Central memory CD8-positive, alpha-beta T cell (primary cell): Measurements from ENCODE around the gene PCDHGA11.
"Not testable (repeated sequence)": the region's sequence is repeated elsewhere in the genome, so short reads cannot be mapped to it uniquely, and the experiment has no call there.

Experiments
- ATAC-seq: fragments of 150-1000 bp; cut with Tn5 transposase; replicated peaks from 2 replicates; pipeline ENCODE4 v1.10.0; 2022; ENCODE audit warnings: mild to moderate bottlenecking, moderate FRiP score, moderate number of reproducible peaks; ENCODE audit not compliant: poor library complexity, severe bottlenecking; ENCODE audit errors: extremely low read depth
- DNase-seq, 2 donors: peaks; one replicate each; pipeline ENCODE4 v3.0.0; 2021; ENCODE audit warnings: low spot score in 2 of 2
- H3K27ac Mint-ChIP-seq: one replicate; pipeline ENCODE4 v1.8.0; 2022; ENCODE audit warnings: low read depth, mild to moderate bottlenecking, moderate library complexity, mixed read lengths
- H3K27me3 Mint-ChIP-seq: one replicate; pipeline ENCODE4 v1.8.0; 2022; ENCODE audit warnings: mixed read lengths
- H3K36me3 Mint-ChIP-seq: one replicate; pipeline ENCODE4 v1.8.0; 2022; ENCODE audit warnings: mild to moderate bottlenecking, moderate library complexity, mixed read lengths; ENCODE audit not compliant: insufficient read depth
- H3K4me1 Mint-ChIP-seq: one replicate; pipeline ENCODE4 v1.8.0; 2022; ENCODE audit warnings: mixed read lengths
- H3K4me3 Mint-ChIP-seq: one replicate; pipeline ENCODE4 v1.8.0; 2022; ENCODE audit warnings: mild to moderate bottlenecking, moderate library complexity, mixed read lengths
- H3K9me3 Mint-ChIP-seq: one replicate; pipeline ENCODE4 v1.8.0; 2022; ENCODE audit warnings: mixed read lengths

The PCDHGA11 gene

DNA sequence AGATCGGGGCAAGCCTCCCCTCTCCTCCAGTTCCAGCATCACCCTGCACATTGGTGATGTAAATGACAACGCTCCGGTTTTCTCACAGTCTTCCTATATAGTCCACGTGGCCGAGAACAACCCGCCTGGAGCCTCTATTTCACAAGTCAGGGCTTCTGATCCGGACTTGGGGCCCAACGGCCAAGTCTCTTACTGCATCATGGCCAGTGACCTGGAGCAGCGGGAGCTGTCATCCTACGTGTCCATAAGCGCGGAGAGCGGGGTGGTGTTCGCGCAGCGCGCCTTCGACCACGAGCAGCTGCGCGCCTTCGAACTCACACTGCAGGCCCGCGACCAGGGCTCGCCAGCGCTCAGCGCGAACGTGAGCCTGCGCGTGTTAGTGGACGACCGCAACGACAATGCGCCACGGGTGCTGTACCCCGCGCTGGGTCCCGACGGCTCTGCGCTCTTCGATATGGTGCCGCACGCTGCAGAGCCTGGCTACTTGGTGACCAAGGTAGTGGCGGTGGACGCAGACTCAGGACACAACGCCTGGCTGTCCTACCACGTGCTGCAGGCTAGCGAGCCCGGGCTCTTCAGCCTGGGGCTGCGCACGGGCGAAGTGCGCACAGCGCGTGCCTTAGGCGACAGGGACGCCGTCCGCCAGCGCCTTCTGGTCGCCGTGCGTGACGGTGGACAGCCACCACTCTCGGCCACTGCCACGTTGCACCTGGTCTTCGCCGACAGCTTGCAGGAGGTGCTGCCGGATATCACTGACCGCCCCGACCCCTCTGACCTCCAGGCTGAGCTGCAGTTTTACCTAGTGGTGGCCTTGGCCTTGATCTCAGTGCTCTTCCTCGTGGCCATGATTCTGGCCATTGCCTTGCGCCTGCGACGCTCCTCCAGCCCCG, 31.5 kb upstream of the PCDHGA11 start:
- Mint-ChIP-seq H3K4me1 (no peaks in the 10 kb centered on the region), H3K4me3 (no peak overlapping the region), H3K36me3 (peaks cover 2% of the 10 kb centered on the region), H3K27me3 (peaks cover 66% of the 10 kb centered on the region), H3K27ac (no peak overlapping the region), H3K9me3 (peaks cover 25% of the 10 kb centered on the region)
- ATAC-seq: no peak
- no peak for DNase-seq

DNA sequence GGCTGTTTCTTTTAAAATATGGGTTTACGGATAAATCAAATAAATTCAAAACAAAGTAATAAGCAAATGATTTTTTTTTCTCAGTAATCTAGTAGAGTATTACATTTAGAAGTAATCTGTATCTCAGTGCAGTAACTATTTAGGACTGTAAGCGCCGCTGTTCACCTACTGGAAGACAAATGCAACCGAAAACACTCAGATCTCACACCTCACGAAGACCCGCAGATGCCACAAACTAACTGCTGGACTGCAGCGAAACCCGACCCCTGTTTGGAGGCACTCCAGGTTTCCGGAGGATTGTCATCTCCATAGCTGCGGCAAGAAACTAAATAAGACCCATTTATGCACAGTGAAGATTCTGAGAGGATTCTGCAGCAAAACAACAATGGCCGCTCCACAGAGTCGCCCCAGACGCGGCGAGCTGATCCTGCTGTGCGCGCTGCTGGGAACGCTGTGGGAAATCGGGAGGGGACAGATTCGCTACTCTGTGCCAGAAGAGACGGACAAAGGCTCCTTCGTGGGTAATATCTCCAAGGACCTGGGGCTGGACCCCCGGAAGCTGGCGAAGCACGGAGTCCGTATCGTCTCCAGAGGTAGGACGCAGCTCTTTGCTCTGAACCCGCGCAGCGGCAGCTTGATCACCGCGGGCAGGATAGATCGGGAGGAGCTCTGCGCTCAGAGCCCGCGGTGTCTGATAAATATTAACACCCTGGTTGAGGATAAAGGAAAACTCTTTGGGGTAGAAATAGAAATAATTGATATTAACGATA, 28.2 kb upstream of the PCDHGA11 start, which contains the start of gene PCDHGA8:
TSS of gene PCDHGA8 (plus strand) at position 205 of the 770 bp plus-strand sequence. CDS start at position 386, 181 bp downstream.
- no peak within 1 kb of the TSS for H3K4me3 Mint-ChIP-seq
- no peak for DNase-seq
- H3K9me3 Mint-ChIP-seq: peaks cover 15% of the 10 kb centered on the region
- no peak for ATAC-seq
- H3K27ac Mint-ChIP-seq: no peak within 1 kb of the TSS
- H3K4me1 Mint-ChIP-seq: no peaks in the 10 kb centered on the region
- H3K27me3 Mint-ChIP-seq: peaks cover 69% of the 10 kb centered on the region
- peaks cover 2% of the 10 kb centered on the region for H3K36me3 Mint-ChIP-seq

DNA sequence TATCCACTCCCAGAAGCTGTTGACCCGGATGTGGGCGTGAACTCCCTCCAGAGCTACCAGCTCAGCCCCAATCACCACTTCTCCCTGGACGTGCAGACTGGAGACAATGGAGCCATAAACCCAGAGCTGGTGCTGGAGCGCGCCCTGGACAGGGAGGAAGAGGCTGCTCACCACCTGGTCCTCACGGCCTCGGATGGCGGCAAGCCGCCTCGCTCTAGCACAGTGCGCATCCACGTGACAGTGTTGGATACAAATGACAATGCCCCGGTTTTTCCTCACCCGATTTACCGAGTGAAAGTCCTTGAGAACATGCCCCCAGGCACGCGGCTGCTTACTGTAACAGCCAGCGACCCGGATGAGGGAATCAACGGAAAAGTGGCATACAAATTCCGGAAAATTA, 27.6 kb upstream of the PCDHGA11 start:
- no peak overlapping the region for H3K4me3 Mint-ChIP-seq
- H3K9me3 Mint-ChIP-seq: peaks cover 15% of the 10 kb centered on the region
- H3K27ac Mint-ChIP-seq: no peak overlapping the region
- H3K27me3 Mint-ChIP-seq: peaks cover 67% of the 10 kb centered on the region
- H3K36me3 Mint-ChIP-seq: peaks cover 2% of the 10 kb centered on the region
- ATAC-seq (no peak), DNase-seq (no peak)
- H3K4me1 Mint-ChIP-seq: no peaks in the 10 kb centered on the region

DNA sequence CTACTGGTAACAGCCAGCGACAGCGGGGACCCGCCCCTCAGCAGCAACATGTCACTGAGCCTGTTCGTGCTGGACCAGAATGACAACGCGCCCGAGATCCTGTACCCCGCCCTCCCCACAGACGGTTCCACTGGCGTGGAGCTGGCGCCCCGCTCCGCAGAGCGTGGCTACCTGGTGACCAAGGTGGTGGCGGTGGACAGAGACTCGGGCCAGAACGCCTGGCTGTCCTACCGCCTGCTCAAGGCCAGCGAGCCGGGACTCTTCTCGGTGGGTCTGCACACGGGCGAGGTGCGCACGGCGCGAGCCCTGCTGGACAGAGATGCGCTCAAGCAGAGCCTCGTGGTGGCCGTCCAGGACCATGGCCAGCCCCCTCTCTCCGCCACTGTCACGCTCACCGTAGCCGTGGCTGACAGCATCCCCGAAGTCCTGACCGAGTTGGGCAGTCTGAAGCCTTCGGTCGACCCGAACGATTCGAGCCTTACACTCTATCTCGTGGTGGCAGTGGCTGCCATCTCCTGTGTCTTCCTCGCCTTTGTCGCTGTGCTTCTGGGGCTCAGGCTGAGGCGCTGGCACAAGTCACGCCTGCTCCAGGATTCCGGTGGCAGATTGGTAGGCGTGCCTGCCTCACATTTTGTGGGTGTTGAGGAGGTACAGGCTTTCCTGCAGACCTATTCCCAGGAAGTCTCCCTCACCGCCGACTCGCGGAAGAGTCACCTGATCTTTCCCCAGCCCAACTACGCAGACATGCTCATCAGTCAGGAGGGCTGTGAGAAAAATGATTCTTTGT, 26.3 kb upstream of the PCDHGA11 start:
- not testable (repeated sequence) for ATAC-seq, DNase-seq

DNA sequence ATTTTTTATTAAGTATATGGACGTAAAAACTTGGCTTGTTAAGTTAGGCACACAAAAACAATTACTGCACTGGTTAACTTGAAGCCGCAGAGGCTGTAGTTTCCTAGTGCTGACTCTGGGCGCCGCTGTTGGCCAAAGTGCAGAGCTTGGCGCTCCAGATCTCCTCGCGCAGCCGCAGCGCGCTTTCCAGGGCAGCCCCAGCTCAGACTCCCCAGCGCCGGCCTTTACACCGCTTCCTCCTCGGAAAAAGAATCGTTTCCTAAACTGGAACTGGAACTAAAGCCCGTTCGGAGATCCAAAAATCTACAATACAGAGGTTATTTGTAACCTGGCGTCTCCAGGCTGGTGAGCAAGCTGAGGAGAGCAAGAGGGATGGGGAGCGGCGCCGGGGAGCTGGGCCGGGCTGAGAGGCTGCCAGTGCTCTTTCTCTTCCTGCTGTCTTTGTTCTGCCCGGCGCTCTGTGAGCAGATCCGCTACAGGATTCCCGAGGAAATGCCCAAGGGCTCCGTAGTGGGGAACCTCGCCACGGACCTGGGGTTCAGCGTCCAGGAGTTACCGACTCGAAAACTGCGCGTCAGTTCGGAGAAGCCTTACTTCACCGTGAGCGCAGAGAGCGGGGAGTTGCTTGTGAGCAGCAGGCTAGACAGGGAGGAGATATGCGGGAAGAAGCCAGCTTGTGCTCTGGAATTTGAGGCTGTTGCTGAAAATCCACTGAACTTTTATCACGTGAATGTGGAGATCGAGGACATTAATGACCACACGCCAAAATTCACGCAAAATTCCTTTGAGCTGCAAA, 22.9 kb upstream of the PCDHGA11 start, which contains the start of gene PCDHGB5:
TSS of gene PCDHGB5 (plus strand) at position 192 of the 796 bp plus-strand sequence. CDS start at position 373, 181 bp downstream.
- H3K27me3 Mint-ChIP-seq: peaks cover 55% of the 10 kb centered on the region
- not testable (repeated sequence) for H3K4me1 Mint-ChIP-seq, H3K4me3 Mint-ChIP-seq, H3K27ac Mint-ChIP-seq, DNase-seq, H3K36me3 Mint-ChIP-seq, H3K9me3 Mint-ChIP-seq
- peak; percentile 46 for ATAC-seq

More for the DNA sequence above, 26.3 kb upstream of the PCDHGA11 start:
- not testable (repeated sequence) for H3K36me3 Mint-ChIP-seq, H3K27ac Mint-ChIP-seq, H3K4me3 Mint-ChIP-seq, H3K4me1 Mint-ChIP-seq
- peaks cover 57% of the 10 kb centered on the region for H3K27me3 Mint-ChIP-seq
- H3K9me3 Mint-ChIP-seq: peaks cover 11% of the 10 kb centered on the region

DNA sequence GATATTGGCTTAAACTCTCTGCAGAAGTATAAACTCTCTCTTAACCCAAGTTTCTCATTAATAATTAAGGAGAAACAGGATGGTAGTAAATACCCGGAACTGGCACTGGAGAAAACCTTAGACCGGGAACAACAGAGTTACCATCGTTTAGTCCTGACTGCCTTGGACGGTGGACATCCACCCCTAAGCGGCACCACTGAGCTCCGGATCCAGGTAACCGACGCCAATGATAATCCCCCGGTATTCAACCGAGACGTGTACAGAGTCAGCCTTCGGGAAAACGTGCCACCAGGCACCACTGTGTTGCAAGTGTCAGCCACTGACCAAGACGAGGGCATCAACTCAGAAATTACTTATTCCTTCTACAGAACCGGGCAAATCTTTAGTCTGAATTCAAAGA, 22.2 kb upstream of the PCDHGA11 start:
- Mint-ChIP-seq H3K9me3 (peaks cover 6% of the 10 kb centered on the region), H3K4me1 (no peaks in the 10 kb centered on the region), H3K27ac (no peak overlapping the region), H3K27me3 (peaks cover 61% of the 10 kb centered on the region), H3K4me3 (no peak overlapping the region), H3K36me3 (no peaks in the 10 kb centered on the region)
- no peak for ATAC-seq
- no peak for DNase-seq

DNA sequence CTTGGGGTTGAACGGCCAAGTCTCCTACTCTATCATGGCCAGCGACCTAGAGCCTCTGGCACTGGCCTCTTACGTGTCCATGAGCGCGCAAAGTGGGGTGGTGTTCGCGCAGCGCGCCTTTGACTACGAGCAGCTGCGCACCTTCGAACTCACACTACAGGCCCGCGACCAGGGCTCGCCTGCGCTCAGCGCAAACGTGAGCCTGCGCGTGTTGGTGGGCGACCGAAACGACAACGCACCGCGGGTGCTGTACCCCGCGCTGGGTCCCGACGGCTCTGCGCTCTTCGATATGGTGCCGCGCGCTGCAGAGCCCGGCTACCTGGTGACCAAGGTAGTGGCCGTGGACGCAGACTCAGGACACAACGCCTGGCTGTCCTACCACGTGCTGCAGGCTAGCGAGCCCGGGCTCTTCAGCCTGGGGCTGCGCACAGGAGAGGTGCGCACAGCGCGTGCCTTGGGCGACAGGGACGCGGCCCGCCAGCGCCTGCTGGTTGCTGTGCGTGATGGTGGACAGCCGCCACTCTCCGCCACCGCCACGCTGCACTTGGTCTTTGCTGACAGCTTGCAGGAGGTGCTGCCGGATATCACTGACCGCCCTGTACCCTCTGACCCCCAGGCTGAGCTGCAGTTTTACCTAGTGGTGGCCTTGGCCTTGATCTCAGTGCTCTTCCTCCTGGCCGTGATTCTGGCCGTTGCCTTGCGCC, 21.1 kb upstream of the PCDHGA11 start:
- DNase-seq (no peak), ATAC-seq (no peak)
- Mint-ChIP-seq H3K36me3 (peaks cover 3% of the 10 kb centered on the region), H3K27ac (no peak overlapping the region), H3K4me1 (no peaks in the 10 kb centered on the region), H3K27me3 (peaks cover 68% of the 10 kb centered on the region), H3K9me3 (peaks cover 6% of the 10 kb centered on the region), H3K4me3 (no peak overlapping the region)

DNA sequence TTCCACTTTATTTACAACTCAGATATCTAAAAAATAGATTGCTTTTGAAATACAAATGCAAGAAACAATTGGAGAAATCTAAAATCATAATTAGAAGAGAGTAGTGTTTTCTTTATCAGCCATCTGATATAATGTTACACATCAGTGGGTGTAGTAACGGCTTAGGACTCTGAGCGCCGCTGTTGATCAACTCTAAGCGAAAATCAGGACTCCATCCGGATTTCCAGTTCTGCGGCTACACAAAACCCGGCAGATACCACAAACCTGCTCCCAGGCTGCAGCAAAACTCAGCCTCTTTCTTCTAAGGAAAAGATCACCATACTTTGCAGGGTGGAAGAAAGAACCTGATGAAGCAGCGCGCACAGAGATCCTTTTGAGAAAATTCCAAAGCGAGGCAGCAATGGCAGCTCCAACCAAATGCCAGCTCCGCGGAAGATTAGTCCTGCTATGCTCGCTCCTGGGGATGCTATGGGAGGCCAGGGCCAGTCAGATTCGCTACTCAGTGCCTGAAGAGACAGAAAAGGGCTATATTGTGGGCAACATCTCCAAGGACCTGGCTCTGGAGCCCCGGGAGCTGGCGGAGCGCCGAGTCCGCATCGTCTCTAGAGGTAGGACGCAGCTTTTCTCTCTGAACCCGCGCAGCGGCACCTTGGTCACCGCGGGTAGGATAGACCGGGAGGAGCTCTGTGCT, 18.2 kb upstream of the PCDHGA11 start, which contains the start of gene PCDHGA9:
TSS of gene PCDHGA9 (plus strand) at position 226 of the 691 bp plus-strand sequence. CDS start at position 401, 175 bp downstream.
- Mint-ChIP-seq H3K27me3 (peaks cover 68% of the 10 kb centered on the region), H3K9me3 (peaks cover 6% of the 10 kb centered on the region), H3K4me3 (peak within 1 kb of the TSS; percentile 40), H3K36me3 (peaks cover 3% of the 10 kb centered on the region), H3K27ac (no peak within 1 kb of the TSS), H3K4me1 (no peaks in the 10 kb centered on the region)
- DNase-seq (no peak), ATAC-seq (no peak)

DNA sequence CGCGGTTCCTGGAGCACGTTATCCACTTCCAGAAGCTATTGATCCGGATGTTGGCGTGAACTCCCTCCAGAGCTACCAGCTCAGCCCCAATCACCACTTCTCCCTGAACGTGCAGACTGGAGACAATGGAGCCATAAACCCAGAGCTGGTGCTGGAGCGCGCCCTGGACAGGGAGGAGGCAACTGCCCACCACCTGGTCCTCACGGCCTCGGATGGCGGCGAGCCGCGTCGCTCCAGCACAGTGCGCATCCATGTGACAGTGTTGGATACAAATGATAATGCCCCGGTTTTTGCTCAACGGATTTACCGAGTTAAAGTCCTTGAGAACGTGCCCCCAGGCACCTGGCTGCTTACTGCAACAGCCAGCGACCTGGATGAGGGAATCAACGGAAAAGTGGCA, 17.5 kb upstream of the PCDHGA11 start:
- Mint-ChIP-seq H3K4me3 (no peak overlapping the region), H3K9me3 (peaks cover 6% of the 10 kb centered on the region), H3K27ac (no peak overlapping the region), H3K27me3 (peaks cover 75% of the 10 kb centered on the region), H3K4me1 (no peaks in the 10 kb centered on the region), H3K36me3 (peaks cover 5% of the 10 kb centered on the region)
- DNase-seq: no peak
- ATAC-seq: no peak

DNA sequence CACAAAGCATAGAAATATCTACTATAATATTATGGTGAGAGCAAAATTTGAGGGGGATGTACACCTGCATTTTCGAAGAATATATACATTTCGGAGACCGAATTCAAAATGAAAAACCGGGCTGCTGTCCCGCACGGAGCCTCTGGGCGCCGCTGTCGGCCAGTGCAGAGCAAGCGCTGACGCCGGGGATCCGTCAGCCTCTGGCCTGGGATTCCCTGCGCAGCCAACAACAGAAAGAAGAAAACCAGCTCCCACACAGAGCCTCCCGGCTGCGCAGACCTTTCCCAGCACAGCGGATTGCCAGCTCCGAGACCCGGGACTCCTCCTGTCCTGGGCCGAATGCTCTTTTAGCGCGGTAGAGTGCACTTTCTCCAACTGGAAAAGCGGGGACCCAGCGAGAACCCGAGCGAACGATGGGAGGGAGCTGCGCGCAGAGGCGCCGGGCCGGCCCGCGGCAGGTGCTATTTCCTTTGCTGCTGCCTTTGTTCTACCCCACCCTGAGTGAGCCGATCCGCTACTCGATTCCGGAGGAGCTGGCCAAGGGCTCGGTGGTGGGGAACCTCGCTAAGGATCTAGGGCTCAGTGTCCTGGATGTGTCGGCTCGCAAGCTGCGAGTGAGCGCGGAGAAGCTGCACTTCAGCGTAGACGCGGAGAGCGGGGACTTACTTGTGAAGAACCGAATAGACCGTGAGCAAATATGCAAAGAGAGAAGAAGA, 12.9 kb upstream of the PCDHGA11 start, which contains the start of gene PCDHGB6:
TSS of gene PCDHGB6 (plus strand) at position 232 of the 716 bp plus-strand sequence. CDS start at position 414, 182 bp downstream.
- Mint-ChIP-seq H3K4me3 (peak within 1 kb of the TSS; percentile 32), H3K27ac (peak within 1 kb of the TSS; percentile 46), H3K27me3 (peaks cover 85% of the 10 kb centered on the region)
- not testable (repeated sequence) for H3K36me3 Mint-ChIP-seq, H3K4me1 Mint-ChIP-seq, ATAC-seq, DNase-seq, H3K9me3 Mint-ChIP-seq
